H1 (cell line): ENCODE measurements around the gene PPIB. TPM values are rescaled to one million over a fixed set of nuclear protein-coding genes. Genes with fewer than 3 reads are reported as not detected.

Source experiments
- CTCF ChIA-PET: fragments of 300-600 bp; sonication (Branson Sonifier 250); formaldehyde crosslinking; loops from one replicate; lab custom pipeline; 2021; ENCODE audit not compliant: partially characterized antibody; lab: Charles Lee
- POLR2A ChIA-PET: fragments of 300-600 bp; sonication (Branson Sonifier 250); formaldehyde crosslinking; loops from one replicate; lab custom pipeline; 2021; ENCODE audit warnings: inconsistent platforms; ENCODE audit not compliant: partially characterized antibody; lab: Charles Lee
- DNase-seq, 2 experiments: peaks; one replicate each; pipeline versions ENCODE4 v3.0.0 to v3.0.0-alpha.2; 2010 to 2022; ENCODE audit warnings: low spot score in 2 of 2, low read depth in 1 of 2, mixed read lengths in 1 of 2
- FAIRE-seq: peaks from 2 replicates; lab custom pipeline; 2011; peaks lifted over from hg19 to GRCh38; lab: Jason Lieb, UNC
- H2AFZ ChIP-seq: 2 replicates; pipeline ENCODE4 v1.8.1; 2012; ENCODE audit warnings: low read length, inconsistent platforms
- H2AK5ac ChIP-seq: 2 replicates; pipeline ENCODE4 v1.6.1; 2013; ENCODE audit warnings: low read depth, low read length
- H2BK120ac ChIP-seq: replicated peaks from 2 replicates; pipeline ENCODE3; 2013; ENCODE audit warnings: low read depth, low read length, inconsistent platforms
- H2BK12ac ChIP-seq: 2 replicates; pipeline ENCODE4 v1.6.1; 2013; ENCODE audit warnings: low read depth, low read length
- H2BK15ac ChIP-seq: 2 replicates; pipeline ENCODE4 v1.6.1; 2013; ENCODE audit warnings: low read length
- H2BK20ac ChIP-seq: 2 replicates; pipeline ENCODE4 v1.6.1; 2013; ENCODE audit warnings: low read length
- H2BK5ac ChIP-seq: 2 replicates; pipeline ENCODE4 v1.6.1; 2013; ENCODE audit warnings: low read depth, low read length
- H3K14ac ChIP-seq: 2 replicates; pipeline ENCODE4 v1.6.1; 2013; ENCODE audit warnings: inconsistent platforms; ENCODE audit not compliant: insufficient read length
- H3K18ac ChIP-seq: 2 replicates; pipeline ENCODE4 v1.6.1; 2013; ENCODE audit warnings: low read length; ENCODE audit errors: extremely low read depth
- H3K23ac ChIP-seq: 2 replicates; pipeline ENCODE4 v1.6.1; 2013; ENCODE audit warnings: inconsistent platforms; ENCODE audit not compliant: insufficient read length
- H3K23me2 ChIP-seq: 2 replicates; pipeline ENCODE4 v1.6.1; 2013; ENCODE audit warnings: low read depth, low read length
- H3K27ac ChIP-seq: 2 replicates; pipeline ENCODE4 v1.6.1; 2011; ENCODE audit warnings: low read depth, low read length, inconsistent platforms
- H3K27me3 ChIP-seq, 4 experiments: replicated peaks in 1 of 4; 1 replicate in 1 of 4; 2 replicates in 3 of 4; pipeline versions ENCODE4 v1.6.1 to v1.8.1; 2011 to 2013; ENCODE audit warnings: low read length in 3 of 4, mild to moderate bottlenecking in 3 of 4, inconsistent platforms in 2 of 4, mixed read lengths in 2 of 4, moderate library complexity in 1 of 4; ENCODE audit not compliant: control insufficient read depth in 3 of 4, insufficient read depth in 3 of 4; ENCODE audit errors: extremely low read depth in 1 of 4
- H3K36me3 ChIP-seq, 4 experiments: 2 replicates each; pipeline versions ENCODE4 v1.6.1 to v1.8.1; 2011 to 2013; ENCODE audit warnings: mild to moderate bottlenecking in 4 of 4, low read length in 3 of 4, moderate library complexity in 2 of 4, control low read depth in 1 of 4, inconsistent platforms in 1 of 4; ENCODE audit not compliant: insufficient read depth in 4 of 4, control insufficient read depth in 2 of 4
- H3K4ac ChIP-seq: replicated peaks from 2 replicates; pipeline ENCODE3; 2013; ENCODE audit warnings: low read length, low read depth, mixed read lengths, inconsistent platforms; ENCODE audit not compliant: insufficient read length
- H3K4me1 ChIP-seq, 4 experiments: replicated peaks in 1 of 4; 1 replicate in 1 of 4; 2 replicates in 3 of 4; pipeline versions ENCODE4 v1.6.1 to v1.8.1; 2011 to 2013; ENCODE audit warnings: low read length in 3 of 4, inconsistent platforms in 2 of 4, mixed read lengths in 1 of 4; ENCODE audit not compliant: insufficient read depth in 4 of 4, control insufficient read depth in 3 of 4
- H3K4me2 ChIP-seq, 2 experiments: 2 replicates each; pipeline versions ENCODE4 v1.6.1 to v1.8.1; 2011 to 2013; ENCODE audit warnings: low read depth in 2 of 2, low read length in 2 of 2, control low read depth in 1 of 2, inconsistent platforms in 1 of 2, mild to moderate bottlenecking in 1 of 2; ENCODE audit not compliant: insufficient read depth in 1 of 2
- H3K4me3 ChIP-seq, 4 experiments: fragments of 200-600, 300-600 bp in 1 of 4; sonication (generic), shearing (Covaris generic), sonication (Bioruptor Twin) in 1 of 4; 2 replicates each; pipeline versions ENCODE4 v1.5.1 to v1.8.1; 2011 to 2016; ENCODE audit warnings: low read length in 4 of 4, low read depth in 3 of 4, control low read depth in 2 of 4, inconsistent platforms in 2 of 4, mild to moderate bottlenecking in 2 of 4, mixed read lengths in 1 of 4, moderate library complexity in 1 of 4; ENCODE audit not compliant: insufficient read depth in 2 of 4; ENCODE audit errors: extremely low read depth in 1 of 4
- H3K56ac ChIP-seq: replicated peaks from 2 replicates; pipeline ENCODE3; 2013; ENCODE audit warnings: low read depth, mild to moderate bottlenecking, mixed read lengths, low read length, inconsistent platforms; ENCODE audit not compliant: insufficient read length
- H3K79me1 ChIP-seq: 2 replicates; pipeline ENCODE4 v1.6.1; 2013; ENCODE audit warnings: low read depth, low read length, control low read depth
- H3K79me2 ChIP-seq, 2 experiments: 2 replicates each; pipeline versions ENCODE4 v1.6.1 to v1.8.1; 2012 to 2013; ENCODE audit warnings: low read length in 2 of 2, mild to moderate bottlenecking in 2 of 2, inconsistent platforms in 1 of 2; ENCODE audit not compliant: insufficient read depth in 2 of 2, control insufficient read depth in 1 of 2
- H3K9ac ChIP-seq, 4 experiments: replicated peaks in 1 of 4; 1 replicate in 1 of 4; 2 replicates in 3 of 4; pipeline versions ENCODE4 v1.6.1 to v1.8.1; 2011 to 2013; ENCODE audit warnings: low read depth in 3 of 4, low read length in 3 of 4, control low read depth in 2 of 4, mild to moderate bottlenecking in 2 of 4, moderate library complexity in 2 of 4, inconsistent platforms in 1 of 4; ENCODE audit errors: extremely low read depth in 1 of 4
- H3K9me3 ChIP-seq, 2 experiments: 2 replicates each; pipeline versions ENCODE4 v1.6.1 to v1.8.1; 2012 to 2013; ENCODE audit warnings: mild to moderate bottlenecking in 2 of 2, moderate library complexity in 2 of 2, control low read depth in 1 of 2, inconsistent platforms in 1 of 2, low read depth in 1 of 2, low read length in 1 of 2, mixed read lengths in 1 of 2; ENCODE audit not compliant: insufficient read depth in 2 of 2
- H4K20me1 ChIP-seq, 2 experiments: replicated peaks in 1 of 2; 2 replicates each; pipeline versions ENCODE3 to v1.8.1; 2011 to 2013; ENCODE audit warnings: inconsistent platforms in 2 of 2, low read length in 2 of 2, mild to moderate bottlenecking in 1 of 2; ENCODE audit not compliant: insufficient read depth in 2 of 2, control insufficient read depth in 1 of 2
- H4K5ac ChIP-seq: 2 replicates; pipeline ENCODE4 v1.6.1; 2013; ENCODE audit warnings: low read length, low read depth, mixed read lengths, inconsistent platforms; ENCODE audit not compliant: insufficient read length
- H4K8ac ChIP-seq: 2 replicates; pipeline ENCODE4 v1.8.0; 2013; ENCODE audit warnings: mild to moderate bottlenecking, moderate library complexity, low read length, inconsistent platforms; ENCODE audit not compliant: insufficient read depth; ENCODE audit errors: extremely low read depth
- H4K91ac ChIP-seq: replicated peaks from 2 replicates; pipeline ENCODE3; 2013; ENCODE audit warnings: low read length, mixed read lengths, inconsistent platforms; ENCODE audit not compliant: insufficient read length
- CHD2 ChIP-seq: IDR thresholded peaks from 2 replicates; pipeline ENCODE4 v1.6.1; 2012; ENCODE audit warnings: low read length, improper control_type of control experiment
- CTCF ChIP-seq, 3 experiments: IDR thresholded peaks; 1 replicate in 2 of 3; 2 replicates in 1 of 3; pipeline versions ENCODE4 v1.5.1 to v1.6.1; 2011; ENCODE audit warnings: low read length in 3 of 3, mild to moderate bottlenecking in 3 of 3, inconsistent platforms in 2 of 3, low read depth in 1 of 3, moderate library complexity in 1 of 3; ENCODE audit not compliant: insufficient read depth in 1 of 3; ENCODE audit errors: control extremely low read depth in 1 of 3
- EP300 ChIP-seq, 2 experiments: IDR thresholded peaks; 1 replicate in 1 of 2; 2 replicates in 1 of 2; pipeline ENCODE4 v1.6.1; 2011 to 2012; ENCODE audit warnings: low read depth in 2 of 2, low read length in 2 of 2, mild to moderate bottlenecking in 2 of 2, borderline replicate concordance in 1 of 2, inconsistent platforms in 1 of 2, moderate library complexity in 1 of 2
- GABPA ChIP-seq: IDR thresholded peaks from 2 replicates; pipeline ENCODE4 v1.6.1; 2011; ENCODE audit warnings: mild to moderate bottlenecking, low read length, moderate library complexity, borderline replicate concordance; ENCODE audit not compliant: insufficient read depth
- KDM1A ChIP-seq: fragments of 200-600, 300-600 bp; sonication (generic); IDR thresholded peaks from 2 replicates; pipeline ENCODE4 v1.7.1; 2016; ENCODE audit warnings: mild to moderate bottlenecking, low read length, borderline replicate concordance
- RAD21 ChIP-seq, 2 experiments: IDR thresholded peaks in 1 of 2; conservative IDR thresholded peaks in 1 of 2; 2 replicates each; pipeline ENCODE4 v1.6.1; 2011; ENCODE audit warnings: low read depth in 2 of 2, low read length in 2 of 2, improper control_type of control experiment in 1 of 2, inconsistent platforms in 1 of 2, mild to moderate bottlenecking in 1 of 2, moderate library complexity in 1 of 2
- TAF1 ChIP-seq: IDR thresholded peaks from 2 replicates; pipeline ENCODE4 v1.6.1; 2011; ENCODE audit warnings: mild to moderate bottlenecking, low read depth, low read length
- YY1 ChIP-seq: IDR thresholded peaks from 2 replicates; pipeline ENCODE4 v1.6.1; 2011; ENCODE audit warnings: low read depth, mild to moderate bottlenecking, low read length
- polyA plus RNA-seq, 7 experiments: library from polyadenylated mRNA; depleted of rRNA in 3 of 7; stranded (reverse) in 5 of 7; unstranded in 2 of 7; fragments of >200 nt in 5 of 7; fragments of 200-250 nt in 2 of 7; gene quantifications; 1 replicate in 5 of 7; 2 replicates in 1 of 7; 4 replicates in 1 of 7; pipeline versions ENCODE4 v1.2.1 to v1.2.3, GENCODE V29; 2011 to 2013; ENCODE audit warnings: missing spikeins in 2 of 7, mixed read lengths in 2 of 7
- total RNA-seq: library from RNA; stranded (reverse); fragmentation: NEBNext Ultra II Directional; extraction: Animal tissue kit (Norgen Biotek cat#: 25700); gene quantifications from 2 replicates; pipeline ENCODE4 v1.2.1, GENCODE V29; 2021

The PPIB gene
- total and polyA plus RNA-seq, 2 of the 8 experiments (the other 6 are each of a cell fraction or from before 2014, with no cell fraction given): 558 to 579 TPM

DNA sequence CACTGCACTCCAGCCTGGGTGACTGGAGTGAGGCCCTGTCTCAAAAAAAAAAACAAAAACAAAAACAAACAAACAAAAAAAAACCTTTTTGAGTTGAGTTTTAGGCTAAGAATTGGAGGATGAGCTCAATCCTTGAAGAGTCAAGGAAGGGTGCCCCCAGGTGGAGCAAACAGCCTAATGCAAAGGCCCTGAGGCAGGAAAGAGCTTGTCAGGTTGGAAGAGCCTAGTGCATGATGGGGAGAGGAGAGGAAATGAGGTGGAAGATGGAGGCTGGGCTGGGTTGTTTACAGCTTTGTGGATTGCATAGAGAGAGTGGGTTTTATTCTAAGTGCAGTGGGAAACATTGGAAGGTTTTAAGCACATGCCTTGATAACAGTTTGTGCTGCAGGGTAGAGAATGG, 13.4 kb downstream of the PPIB start:
- H3K36me3 ChIP-seq: peaks cover 0 to 3% (median 0%) of the 10 kb centered on the region in 4 experiments; a peak in 1 of 8 replicates
- H2AFZ ChIP-seq: no peak overlapping the region
- H3K79me2 ChIP-seq: no peaks in the 10 kb centered on the region
- H3K4ac ChIP-seq: no peak overlapping the region
- 0 out of 2 replicates have a peak, but pooled peaks have one; percentile 19 for TF ChIP-seq TAF1
- 0 out of 2 replicates have a peak, but pooled peaks have one; percentile 30 for TF ChIP-seq KDM1A
- 0 out of 2 replicates have a peak, but pooled peaks have one; percentile 15 for TF ChIP-seq YY1
- TF ChIP-seq CTCF (IDR thresholded peaks at IDR 0.05; ENCODE audit: control extremely low read depth in 1 of 3, insufficient read depth in 1 of 3, low read depth in 1 of 3, low read length in 3 of 3): peak; percentile 12 to 38 (median 24); a peak in 3 of 4 replicates
- TF ChIP-seq EP300 (IDR thresholded peaks at IDR 0.05; ENCODE audit: borderline replicate concordance in 1 of 2, low read depth in 2 of 2, low read length in 2 of 2): no peak
- peak; percentile 14 to 37; a peak in 2 of 4 replicates for TF ChIP-seq RAD21 (IDR thresholded peaks at IDR 0.05 in 1 of 2, conservative IDR thresholded peaks at IDR 0.05 in 1 of 2; ENCODE audit: low read depth in 2 of 2, low read length in 2 of 2)
- no peak for TF ChIP-seq CHD2
- no peak for TF ChIP-seq GABPA
- TF ChIP-seq, all 59 proteins: peak for 5
- no peak overlapping the region for H3K14ac ChIP-seq
- H2BK120ac ChIP-seq: no peak overlapping the region
- no peak overlapping the region for H2AK5ac ChIP-seq
- H4K91ac ChIP-seq: no peak overlapping the region
- H3K23me2 ChIP-seq: peaks cover 9% of the 10 kb centered on the region; the same call in 1 of the 2 replicates
- no peak overlapping the region for H3K4me2 ChIP-seq
- no peak overlapping the region for H3K18ac ChIP-seq
- no peak overlapping the region for H3K23ac ChIP-seq
- H2BK20ac ChIP-seq: no peak overlapping the region
- H4K8ac ChIP-seq: no peak overlapping the region
- H2BK12ac ChIP-seq: no peak overlapping the region
- H4K20me1 ChIP-seq: peaks cover 5% of the 10 kb centered on the region in 2 experiments
- H3K9ac ChIP-seq: no peak overlapping the region
- H3K4me3 ChIP-seq: no peak overlapping the region
- no peak overlapping the region for H2BK5ac ChIP-seq
- no peaks in the 10 kb centered on the region for H3K79me1 ChIP-seq
- H3K27me3 ChIP-seq: peaks cover 0 to 18% (median 14%) of the 10 kb centered on the region in 4 experiments; a peak in 5 of 7 replicates
- H3K56ac ChIP-seq: no peak overlapping the region
- no peaks in the 10 kb centered on the region for H3K9me3 ChIP-seq
- ChIA-PET CTCF (interaction anchor here (0.6 to 2.6 kb wide), 11 partner anchors 11 to 875 kb away, joined by 3 to 10 read pairs (median 4); partner anchors contain the start of gene CIAO2A), POLR2A (interaction anchor here (0.9 kb wide), 1 partner anchor 58 kb away, joined by 4 read pairs; no protein-coding TSS in a partner anchor)
- H4K5ac ChIP-seq: no peak overlapping the region
- peaks cover 0 to 12% (median 8%) of the 10 kb centered on the region in 4 experiments; a peak in 6 of 7 replicates for H3K4me1 ChIP-seq
- DNase-seq (no peak), FAIRE-seq (no peak)
- 0 out of 2 replicates have a peak overlapping the region, but pooled peaks have one; percentile 18 for H2BK15ac ChIP-seq
- H3K27ac ChIP-seq: no peak overlapping the region
